Measurements from ENCODE around the gene MYO5B. TPM values are rescaled to one million over a fixed set of nuclear protein-coding genes. Genes with fewer than 3 reads are reported as not detected.

Gene MYO5B
- total RNA-seq, 1 donor from 2014 or later = not detected

DNA sequence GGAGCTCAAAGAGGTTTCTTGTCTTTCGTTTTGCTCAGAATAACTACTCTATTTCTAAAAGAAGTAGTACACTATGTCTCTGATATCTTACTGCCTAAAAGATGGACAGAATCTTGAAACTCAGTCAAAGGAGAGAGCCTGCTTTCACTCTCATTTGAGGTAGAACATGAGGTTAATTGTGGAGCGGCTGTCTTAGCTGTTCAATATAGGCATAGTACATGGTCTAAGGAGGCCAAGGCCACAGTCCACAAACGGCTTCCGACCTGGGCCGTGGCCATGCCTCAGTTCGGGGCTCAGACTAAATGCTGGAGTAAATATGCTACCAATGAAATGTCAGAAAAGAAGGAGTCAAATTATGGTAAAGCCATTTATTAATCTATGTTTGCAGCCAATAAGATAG is 195.8 kb downstream of the MYO5B start:
- no peaks in the 10 kb centered on the region for H3K9me3 Mint-ChIP-seq
- H3K27me3 Mint-ChIP-seq (ENCODE audit: low read depth) = peaks cover 5% of the 10 kb centered on the region
- H3K36me3 Mint-ChIP-seq (ENCODE audit: low read depth) = no peaks in the 10 kb centered on the region
- DNase-seq (ENCODE audit: low spot score) = no peak
- intact Hi-C loops (cut with micrococcal nuclease) = no loop called here
- no peak overlapping the region for H3K4me3 Mint-ChIP-seq (ENCODE audit: low read depth)
- no peak overlapping the region for H3K27ac Mint-ChIP-seq
- no peaks in the 10 kb centered on the region for H3K4me1 Mint-ChIP-seq (ENCODE audit: low read depth)

DNA sequence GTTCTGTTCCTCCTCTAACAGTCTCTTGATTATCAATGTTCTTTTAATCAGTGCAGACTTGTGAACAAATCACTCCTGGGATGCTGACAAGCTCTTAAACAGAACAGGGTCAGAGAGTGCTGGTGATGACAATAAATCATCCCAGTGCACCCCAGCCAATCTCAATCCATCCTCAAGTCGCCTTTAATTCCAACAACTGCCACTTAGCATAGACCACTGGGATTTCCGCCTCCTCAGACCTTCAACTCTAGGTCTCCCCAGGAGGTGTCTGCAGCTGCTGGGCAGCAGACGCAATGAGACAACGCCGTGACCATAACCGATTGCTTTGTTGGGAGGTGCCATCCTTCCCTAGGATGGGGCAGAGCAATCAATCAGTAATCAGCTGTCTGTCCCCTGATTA is 197.4 kb downstream of the MYO5B start:
- Mint-ChIP-seq H3K4me1 (ENCODE audit: low read depth) (no peaks in the 10 kb centered on the region), H3K4me3 (ENCODE audit: low read depth) (no peak overlapping the region), H3K27ac (no peak overlapping the region), H3K27me3 (ENCODE audit: low read depth) (peaks cover 2% of the 10 kb centered on the region), H3K9me3 (no peaks in the 10 kb centered on the region), H3K36me3 (ENCODE audit: low read depth) (no peaks in the 10 kb centered on the region)
- intact Hi-C loops (cut with micrococcal nuclease) = no loop called here
- no peak for DNase-seq (ENCODE audit: low spot score)

DNA sequence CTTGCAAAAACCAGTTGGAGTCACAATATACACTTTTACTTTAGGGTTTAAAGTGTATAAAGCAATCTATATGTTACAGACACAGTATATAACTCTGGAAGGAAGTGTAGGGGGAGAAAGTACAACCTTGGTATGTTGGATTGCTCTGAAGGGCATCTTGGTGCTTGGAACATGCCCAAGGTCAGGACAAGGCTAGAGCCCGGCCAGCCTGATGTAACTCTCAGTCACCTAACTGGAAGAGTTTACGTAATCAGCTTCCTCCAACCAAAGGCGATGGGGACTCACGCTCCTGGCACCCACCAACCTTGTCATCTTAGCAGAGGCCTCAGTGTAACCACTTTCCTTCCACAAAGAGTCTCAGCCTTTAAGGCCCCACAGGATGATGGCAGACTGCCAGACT is 200.5 kb downstream of the MYO5B start:
- Mint-ChIP-seq H3K27ac (no peak overlapping the region), H3K36me3 (ENCODE audit: low read depth) (no peaks in the 10 kb centered on the region), H3K9me3 (no peaks in the 10 kb centered on the region), H3K4me3 (ENCODE audit: low read depth) (no peak overlapping the region), H3K4me1 (ENCODE audit: low read depth) (peaks cover under 1% of the 10 kb centered on the region), H3K27me3 (ENCODE audit: low read depth) (peaks cover 2% of the 10 kb centered on the region)
- no peak for DNase-seq (ENCODE audit: low spot score)
- intact Hi-C loops (cut with micrococcal nuclease) = no loop called here

DNA sequence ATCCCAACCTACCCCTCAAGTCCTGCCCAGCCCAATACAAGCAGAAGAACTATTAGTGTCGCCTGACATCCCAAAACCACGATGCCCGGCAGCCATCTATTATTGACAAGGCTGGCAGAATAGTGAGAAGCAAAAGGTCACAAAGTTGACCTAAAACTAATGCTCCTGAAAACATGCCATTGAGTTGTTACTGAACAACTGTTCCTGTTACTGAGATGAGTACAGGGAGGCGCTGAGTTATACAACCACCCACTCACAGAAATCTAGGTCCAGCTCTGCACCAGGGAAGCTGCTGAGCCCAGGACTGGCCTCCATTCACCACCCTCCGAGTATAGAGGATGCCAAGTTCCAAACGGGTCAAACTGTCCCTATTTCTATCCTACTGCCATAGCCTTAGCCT is 201.6 kb downstream of the MYO5B start:
- H3K9me3 Mint-ChIP-seq = no peaks in the 10 kb centered on the region
- no peak overlapping the region for H3K27ac Mint-ChIP-seq
- peaks cover 3% of the 10 kb centered on the region for H3K4me1 Mint-ChIP-seq (ENCODE audit: low read depth)

DNA sequence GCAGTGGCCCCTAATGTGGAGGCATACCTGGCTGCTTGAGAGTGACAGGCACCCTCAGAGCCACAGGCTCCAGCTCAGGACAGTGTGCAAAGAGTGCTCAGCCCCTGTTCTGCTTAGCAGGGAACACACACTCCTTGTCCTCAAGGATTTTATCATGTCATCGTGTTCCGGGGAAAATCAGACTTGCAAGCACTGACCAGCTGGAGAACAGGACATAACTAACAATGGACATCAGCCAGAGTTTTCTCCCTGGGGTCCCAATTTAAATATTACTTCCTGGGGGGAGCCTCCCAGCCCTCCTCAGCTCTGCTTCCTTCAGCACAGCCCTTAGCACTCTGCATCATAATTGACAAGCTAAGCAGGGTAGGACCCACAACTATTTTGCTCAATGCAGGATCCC is 206.2 kb downstream of the MYO5B start:
- Mint-ChIP-seq H3K27ac (no peak overlapping the region), H3K36me3 (ENCODE audit: low read depth) (no peaks in the 10 kb centered on the region), H3K4me1 (ENCODE audit: low read depth) (peaks cover 3% of the 10 kb centered on the region), H3K9me3 (no peaks in the 10 kb centered on the region), H3K27me3 (ENCODE audit: low read depth) (peaks cover 12% of the 10 kb centered on the region), H3K4me3 (ENCODE audit: low read depth) (no peak overlapping the region)
- intact Hi-C loops (cut with micrococcal nuclease) = no loop called here
- DNase-seq (ENCODE audit: low spot score) = no peak

More for the DNA sequence above, 201.6 kb downstream of the MYO5B start:
- H3K4me3 Mint-ChIP-seq (ENCODE audit: low read depth) = no peak overlapping the region
- intact Hi-C loops (cut with micrococcal nuclease) = no loop called here
- no peak for DNase-seq (ENCODE audit: low spot score)
- no peaks in the 10 kb centered on the region for H3K27me3 Mint-ChIP-seq (ENCODE audit: low read depth)
- no peaks in the 10 kb centered on the region for H3K36me3 Mint-ChIP-seq (ENCODE audit: low read depth)

DNA sequence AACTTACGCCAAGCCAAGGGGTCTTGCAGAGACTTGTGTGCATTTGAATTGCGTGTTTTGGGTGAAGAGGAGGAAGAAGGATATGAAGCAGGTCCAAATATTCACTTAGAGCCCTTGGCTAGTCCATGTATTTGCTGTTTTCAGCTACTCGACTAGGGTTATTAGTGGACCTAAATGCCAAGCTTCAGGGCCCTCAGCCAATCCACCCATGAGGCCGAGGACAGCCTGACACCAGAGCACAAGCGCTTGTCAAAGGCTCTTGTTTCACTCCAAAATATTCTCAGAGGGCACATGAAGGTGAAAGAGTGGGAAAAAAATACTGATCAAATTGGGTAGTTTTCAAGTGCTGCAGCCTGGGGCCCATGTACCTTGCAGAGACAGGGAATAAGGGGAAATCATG is 206.8 kb downstream of the MYO5B start:
- no peaks in the 10 kb centered on the region for H3K36me3 Mint-ChIP-seq (ENCODE audit: low read depth)
- no peak for DNase-seq (ENCODE audit: low spot score)
- no peaks in the 10 kb centered on the region for H3K9me3 Mint-ChIP-seq
- peaks cover 12% of the 10 kb centered on the region for H3K27me3 Mint-ChIP-seq (ENCODE audit: low read depth)
- no peak overlapping the region for H3K27ac Mint-ChIP-seq
- H3K4me1 Mint-ChIP-seq (ENCODE audit: low read depth) = peaks cover 3% of the 10 kb centered on the region
- no peak overlapping the region for H3K4me3 Mint-ChIP-seq (ENCODE audit: low read depth)
- intact Hi-C loops (cut with micrococcal nuclease) = no loop called here

DNA sequence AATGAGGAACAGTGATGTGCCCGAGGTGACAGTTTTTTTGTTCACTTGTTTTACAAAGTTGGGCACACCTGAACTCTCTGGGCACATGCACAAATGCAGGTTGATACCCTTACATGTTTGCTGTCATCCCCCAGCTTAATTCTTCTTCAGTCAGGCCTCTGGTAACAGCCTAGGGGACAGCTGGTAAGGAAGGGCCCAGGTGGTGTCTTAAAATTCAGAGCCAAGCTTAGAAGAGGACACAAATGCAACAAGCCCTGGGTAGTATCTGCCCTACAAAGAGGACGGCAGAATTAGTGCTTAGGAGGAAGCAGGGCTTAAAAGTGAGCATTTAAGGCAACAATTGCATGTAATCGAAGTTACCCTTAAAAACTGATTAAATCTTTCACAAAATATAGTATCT is 209.7 kb downstream of the MYO5B start:
- Mint-ChIP-seq H3K4me1 (ENCODE audit: low read depth) (peaks cover 3% of the 10 kb centered on the region), H3K36me3 (ENCODE audit: low read depth) (no peaks in the 10 kb centered on the region), H3K4me3 (ENCODE audit: low read depth) (no peak overlapping the region), H3K27ac (no peak overlapping the region), H3K27me3 (ENCODE audit: low read depth) (peaks cover 16% of the 10 kb centered on the region), H3K9me3 (no peaks in the 10 kb centered on the region)
- no peak for DNase-seq (ENCODE audit: low spot score)
- intact Hi-C loops (cut with micrococcal nuclease) = no loop called here

DNA sequence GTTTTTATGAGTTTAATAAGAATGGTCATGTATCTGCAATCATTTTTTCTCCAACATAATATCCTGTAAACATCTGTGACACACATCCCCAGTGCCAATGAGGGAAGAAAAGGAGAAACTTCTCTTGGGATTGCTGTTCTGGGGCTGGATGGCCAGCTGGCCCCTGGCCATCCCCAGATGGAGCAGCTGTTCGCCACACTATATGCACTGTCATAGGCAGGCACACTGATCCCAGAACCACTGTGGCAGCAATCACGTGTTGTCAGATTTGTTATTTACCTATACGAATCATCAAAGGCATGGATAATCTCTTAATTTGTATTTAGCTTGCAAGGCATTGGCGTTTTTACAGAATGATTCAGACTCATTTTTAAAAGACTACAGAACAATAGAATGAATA is 214.1 kb downstream of the MYO5B start:
- intact Hi-C loops (cut with micrococcal nuclease) = no loop called here
- H3K36me3 Mint-ChIP-seq (ENCODE audit: low read depth) = no peaks in the 10 kb centered on the region
- no peaks in the 10 kb centered on the region for H3K4me1 Mint-ChIP-seq (ENCODE audit: low read depth)
- H3K4me3 Mint-ChIP-seq (ENCODE audit: low read depth) = no peak overlapping the region
- no peak overlapping the region for H3K27ac Mint-ChIP-seq
- H3K9me3 Mint-ChIP-seq = no peaks in the 10 kb centered on the region
- DNase-seq (ENCODE audit: low spot score) = no peak
- H3K27me3 Mint-ChIP-seq (ENCODE audit: low read depth) = peaks cover 12% of the 10 kb centered on the region

DNA sequence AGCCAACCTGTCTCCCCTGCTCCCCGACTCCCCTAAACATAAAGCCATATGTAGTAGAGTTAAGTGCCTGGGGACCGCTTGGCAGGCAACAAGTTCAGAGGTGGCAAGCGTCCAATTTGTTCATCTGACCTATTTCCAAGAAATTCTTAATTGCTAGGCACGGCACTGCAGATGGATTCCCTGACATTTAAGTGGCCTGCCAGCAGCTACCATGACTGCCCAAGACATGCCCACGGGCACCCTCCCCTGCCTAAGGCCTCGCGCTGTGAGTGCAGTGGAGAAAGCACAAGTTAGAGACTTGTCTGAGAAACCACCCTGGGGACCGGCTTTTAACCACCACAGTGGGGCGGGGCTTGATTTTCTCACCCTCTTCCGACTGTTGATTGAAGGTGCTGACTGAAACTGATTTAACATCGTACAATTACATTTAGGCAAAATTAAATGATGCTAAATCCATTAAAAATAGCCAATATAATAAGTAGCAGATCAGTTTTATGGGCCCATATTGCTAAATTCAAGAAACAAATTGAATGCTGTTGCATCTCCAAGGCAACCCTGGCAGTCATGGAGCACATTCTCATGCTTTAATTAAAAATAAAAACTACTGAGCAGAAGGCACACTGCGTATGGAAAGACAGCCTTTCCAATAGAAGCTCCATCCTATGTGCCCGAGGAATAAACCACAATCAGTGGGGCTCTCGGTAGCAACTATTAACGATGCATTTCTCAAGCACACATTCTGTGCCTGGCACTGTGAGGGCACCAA is 218.0 kb downstream of the MYO5B start:
- no peaks in the 10 kb centered on the region for H3K4me1 Mint-ChIP-seq (ENCODE audit: low read depth)
- no peak for DNase-seq (ENCODE audit: low spot score)
- no peaks in the 10 kb centered on the region for H3K36me3 Mint-ChIP-seq (ENCODE audit: low read depth)
- no peaks in the 10 kb centered on the region for H3K9me3 Mint-ChIP-seq
- H3K27ac Mint-ChIP-seq = no peak overlapping the region
- no peak overlapping the region for H3K4me3 Mint-ChIP-seq (ENCODE audit: low read depth)
- intact Hi-C loops (cut with micrococcal nuclease) = no loop called here
- peaks cover 8% of the 10 kb centered on the region for H3K27me3 Mint-ChIP-seq (ENCODE audit: low read depth)

DNA sequence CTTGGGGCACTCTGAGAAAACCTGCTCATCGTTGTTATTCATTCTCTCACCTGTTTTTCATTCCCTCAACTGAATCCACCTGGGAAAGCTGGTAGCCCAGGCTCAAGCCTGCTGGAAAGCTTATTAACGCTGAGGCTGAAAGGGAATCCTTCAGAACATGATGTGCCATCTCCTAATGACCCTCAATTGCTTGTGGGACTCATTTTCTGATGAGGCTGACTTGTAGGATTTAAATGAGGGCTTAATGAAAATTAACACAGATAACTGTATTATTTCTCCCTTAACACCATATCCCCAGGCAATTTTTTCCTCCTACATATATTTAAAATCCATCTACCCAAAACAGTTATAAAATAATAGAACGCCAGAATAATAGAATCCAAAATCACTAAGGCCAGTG is 218.9 kb downstream of the MYO5B start:
- Mint-ChIP-seq H3K4me3 (ENCODE audit: low read depth) (no peak overlapping the region), H3K9me3 (no peaks in the 10 kb centered on the region), H3K36me3 (ENCODE audit: low read depth) (no peaks in the 10 kb centered on the region), H3K4me1 (ENCODE audit: low read depth) (no peaks in the 10 kb centered on the region), H3K27me3 (ENCODE audit: low read depth) (peaks cover 7% of the 10 kb centered on the region), H3K27ac (no peak overlapping the region)
- intact Hi-C loops (cut with micrococcal nuclease) = no loop called here
- DNase-seq (ENCODE audit: low spot score) = no peak

DNA sequence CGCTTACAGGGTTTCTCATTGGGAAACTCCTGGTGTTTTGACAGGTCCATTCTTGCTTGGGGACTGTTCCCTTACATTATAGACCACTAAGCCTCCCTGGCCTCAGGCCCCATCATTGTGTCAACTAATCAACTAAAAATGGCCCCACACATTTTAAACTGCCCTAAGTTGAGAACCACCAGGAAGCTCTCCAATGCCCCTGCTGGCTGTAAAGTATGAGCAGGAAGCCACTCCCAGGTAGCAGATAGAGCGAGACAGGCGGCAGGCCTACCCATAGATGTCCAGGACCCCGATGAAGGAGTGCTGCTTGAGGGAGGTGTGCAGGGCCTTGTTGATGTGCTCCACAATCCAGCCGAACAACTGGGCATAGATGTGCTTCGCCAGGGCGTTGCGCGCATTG is 220.9 kb downstream of the MYO5B start:
- Mint-ChIP-seq H3K36me3 (ENCODE audit: low read depth) (no peaks in the 10 kb centered on the region), H3K9me3 (no peaks in the 10 kb centered on the region), H3K4me3 (ENCODE audit: low read depth) (no peak overlapping the region), H3K27me3 (ENCODE audit: low read depth) (peaks cover 5% of the 10 kb centered on the region), H3K4me1 (ENCODE audit: low read depth) (no peaks in the 10 kb centered on the region), H3K27ac (no peak overlapping the region)
- intact Hi-C loops (cut with micrococcal nuclease) = no loop called here
- no peak for DNase-seq (ENCODE audit: low spot score)

DNA sequence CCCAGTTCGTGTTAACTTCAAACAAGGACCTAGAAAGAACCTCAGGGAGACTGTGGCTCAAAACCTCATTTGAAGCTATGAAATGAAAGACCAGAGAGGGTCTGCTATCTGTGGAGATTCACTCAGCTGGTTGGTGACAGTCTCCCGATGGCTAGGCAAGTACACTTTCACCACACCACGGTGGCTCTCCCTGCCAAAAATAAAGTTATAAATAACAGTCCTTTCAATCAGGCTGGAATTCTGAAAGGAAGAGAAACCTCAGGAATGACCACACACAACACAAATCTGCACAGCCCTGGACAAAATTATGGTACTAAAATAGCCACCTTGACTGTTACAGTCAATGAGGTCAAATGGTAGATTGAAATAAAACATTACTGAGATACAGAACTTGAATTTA is 221.4 kb downstream of the MYO5B start:
- Mint-ChIP-seq H3K4me3 (ENCODE audit: low read depth) (no peak overlapping the region), H3K27me3 (ENCODE audit: low read depth) (peaks cover 5% of the 10 kb centered on the region), H3K27ac (no peak overlapping the region), H3K36me3 (ENCODE audit: low read depth) (no peaks in the 10 kb centered on the region), H3K4me1 (ENCODE audit: low read depth) (no peaks in the 10 kb centered on the region), H3K9me3 (no peaks in the 10 kb centered on the region)
- no peak for DNase-seq (ENCODE audit: low spot score)
- intact Hi-C loops (cut with micrococcal nuclease) = no loop called here

DNA sequence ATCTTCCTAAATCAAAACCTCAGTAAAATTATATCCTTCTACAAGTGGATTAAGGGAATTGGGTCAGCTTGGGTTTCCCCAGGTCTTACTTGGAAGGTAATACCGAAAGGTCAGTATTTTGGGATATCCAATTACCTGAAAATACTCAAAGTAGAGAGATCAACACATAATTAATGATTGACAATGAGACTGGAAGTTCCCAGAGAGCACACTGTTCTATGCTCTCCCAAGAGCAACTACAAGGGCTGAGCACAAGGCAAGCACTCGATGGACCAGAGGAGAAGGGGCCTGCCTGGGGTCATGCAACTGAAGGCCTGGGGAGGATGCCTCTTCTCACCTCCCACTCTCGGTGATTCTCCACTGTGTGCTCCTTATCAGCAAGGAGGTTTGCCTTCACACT is 222.4 kb downstream of the MYO5B start:
- Mint-ChIP-seq H3K9me3 (no peaks in the 10 kb centered on the region), H3K27ac (no peak overlapping the region), H3K4me1 (ENCODE audit: low read depth) (no peaks in the 10 kb centered on the region), H3K36me3 (ENCODE audit: low read depth) (no peaks in the 10 kb centered on the region), H3K4me3 (ENCODE audit: low read depth) (no peak overlapping the region), H3K27me3 (ENCODE audit: low read depth) (peaks cover 5% of the 10 kb centered on the region)
- intact Hi-C loops (cut with micrococcal nuclease) = no loop called here
- no peak for DNase-seq (ENCODE audit: low spot score)

DNA sequence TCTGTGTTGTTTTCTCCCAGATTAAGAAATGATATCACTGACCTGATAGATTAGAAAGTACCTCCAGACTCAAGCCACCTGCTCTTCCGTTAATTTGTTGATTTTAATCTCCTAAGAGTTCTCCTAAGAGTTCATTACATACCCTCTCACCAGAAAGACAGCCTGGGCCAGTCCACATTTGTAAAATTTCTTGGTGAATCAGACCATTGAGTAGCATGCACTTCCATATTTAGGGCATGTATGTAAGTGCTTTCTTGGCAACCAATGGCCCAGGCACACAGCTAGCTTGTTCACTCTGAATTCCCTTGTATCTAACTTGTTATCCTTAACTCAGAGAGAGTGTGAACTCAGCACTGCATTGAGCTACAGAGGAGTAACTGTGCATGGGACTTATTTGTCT is 223.5 kb downstream of the MYO5B start:
- H3K27ac Mint-ChIP-seq = no peak overlapping the region
- no peaks in the 10 kb centered on the region for H3K9me3 Mint-ChIP-seq
- H3K36me3 Mint-ChIP-seq (ENCODE audit: low read depth) = no peaks in the 10 kb centered on the region
- peaks cover 5% of the 10 kb centered on the region for H3K27me3 Mint-ChIP-seq (ENCODE audit: low read depth)
- no peaks in the 10 kb centered on the region for H3K4me1 Mint-ChIP-seq (ENCODE audit: low read depth)
- H3K4me3 Mint-ChIP-seq (ENCODE audit: low read depth) = no peak overlapping the region
- intact Hi-C loops (cut with micrococcal nuclease) = no loop called here
- DNase-seq (ENCODE audit: low spot score) = no peak
